ENCODE results near the gene DNAJC22. TPM values are rescaled to one million over a fixed set of nuclear protein-coding genes. Genes with fewer than 3 reads are reported as not detected.

The DNAJC22 gene
- total and polyA plus RNA-seq, 2 of the 13 experiments (the other 11 are each of a cell fraction or from before 2014, with no cell fraction given), result 25.2 to 31.7 TPM

- no peak overlapping the region for H3K27ac ChIP-seq (ENCODE audit: extremely low read length, insufficient read depth, low read length)
- 2% methylated on average over 6 of the region's 6 CpGs for WGBS (ENCODE audit: low lambda C conversion rate)
- TF ChIP-seq SOX13 (IDR thresholded peaks at IDR 0.05) (no peak), SOX13 (CRISPR knock-in tag; conservative IDR thresholded peaks at IDR 0.05 in 1 of 2, IDR thresholded peaks at IDR 0.05 in 1 of 2) (no peak), HMGXB3 (CRISPR knock-in tag; IDR thresholded peaks at IDR 0.05; ENCODE audit: borderline replicate concordance) (no peak), ERF (CRISPR knock-in tag; IDR thresholded peaks at IDR 0.05) (no peak), ZNF280D (CRISPR knock-in tag; IDR thresholded peaks at IDR 0.05) (no peak), MLXIP (CRISPR knock-in tag; IDR thresholded peaks at IDR 0.05; ENCODE audit: borderline replicate concordance) (no peak), SATB2 (CRISPR knock-in tag; IDR thresholded peaks at IDR 0.05) (no peak), NFKB2 (CRISPR knock-in tag; IDR thresholded peaks at IDR 0.05; ENCODE audit: borderline replicate concordance) (no peak), ZBTB14 (CRISPR knock-in tag; IDR thresholded peaks at IDR 0.05) (no peak), SRF (IDR thresholded peaks at IDR 0.05; ENCODE audit: low read depth, low read length) (no peak)
Observed at GRCh38 chr12:49338830-49339463, 7.7 kb upstream of the DNAJC22 start.

More at GRCh38 chr12:49338830-49339463, 7.7 kb upstream of the DNAJC22 start:
- 0 out of 2 replicates have a peak, but pooled peaks cover 2% of the 10 kb centered on the region for H4K20me1 ChIP-seq (ENCODE audit: insufficient read depth, low read length)
- FAIRE-seq (no peak), DNase-seq (ENCODE audit: low spot score) (no peak), ATAC-seq (no peak)
- H3K79me2 ChIP-seq (ENCODE audit: insufficient read depth, low read length), result no peaks in the 10 kb centered on the region
- in situ Hi-C loops (cut with HindIII; ENCODE audit: extremely low pct_ligation_motif_present, low pct_unique_long_range_greater_than_20kb), result no loop called here
- no peak overlapping the region for H3K4me3 ChIP-seq (replicated peaks in 1 of 3; ENCODE audit: insufficient read depth in 1 of 3, low read depth in 2 of 3, low read length in 3 of 3)
- no peak overlapping the region for H2AFZ ChIP-seq (ENCODE audit: low read length)
- H3K27me3 ChIP-seq (ENCODE audit: control insufficient read depth in 1 of 2, insufficient read depth in 2 of 2, low read length in 2 of 2), result peaks cover 13 to 81% of the 10 kb centered on the region in 2 experiments; a peak in 4 of 5 replicates
- no TSS peak for BruUV-seq (replicated peaks)
- no peak overlapping the region for H3K9ac ChIP-seq (ENCODE audit: insufficient read depth, low read depth, low read length)
- peaks cover 37% of the 10 kb centered on the region for H3K4me1 ChIP-seq (ENCODE audit: insufficient read depth, low read length)
- intact Hi-C loops (cut with micrococcal nuclease; ENCODE audit: unreplicated experiment), result no loop called here
- no peak overlapping the region for H3K4me2 ChIP-seq (ENCODE audit: low read depth, low read length)
- H3K9me3 ChIP-seq (ENCODE audit: low read length), result no peaks in the 10 kb centered on the region
- no peaks in the 10 kb centered on the region for H3K36me3 ChIP-seq (replicated peaks in 1 of 2; ENCODE audit: control insufficient read depth in 1 of 2, insufficient read depth in 2 of 2, low read length in 2 of 2)
- ChIA-PET POLR2A (no interaction called here), CTCF (ENCODE audit: low intra/inter-chr PET ratio, low total read pairs) (no interaction called here)
